NCI-H526 (cell line): Measurements from ENCODE around the gene CHST3.

Experiments used
- DNase-seq, 2 experiments: peaks; one replicate each; lab custom pipeline; 2025; lab: John Stamatoyannopoulos, UW

The CHST3 gene

DNA sequence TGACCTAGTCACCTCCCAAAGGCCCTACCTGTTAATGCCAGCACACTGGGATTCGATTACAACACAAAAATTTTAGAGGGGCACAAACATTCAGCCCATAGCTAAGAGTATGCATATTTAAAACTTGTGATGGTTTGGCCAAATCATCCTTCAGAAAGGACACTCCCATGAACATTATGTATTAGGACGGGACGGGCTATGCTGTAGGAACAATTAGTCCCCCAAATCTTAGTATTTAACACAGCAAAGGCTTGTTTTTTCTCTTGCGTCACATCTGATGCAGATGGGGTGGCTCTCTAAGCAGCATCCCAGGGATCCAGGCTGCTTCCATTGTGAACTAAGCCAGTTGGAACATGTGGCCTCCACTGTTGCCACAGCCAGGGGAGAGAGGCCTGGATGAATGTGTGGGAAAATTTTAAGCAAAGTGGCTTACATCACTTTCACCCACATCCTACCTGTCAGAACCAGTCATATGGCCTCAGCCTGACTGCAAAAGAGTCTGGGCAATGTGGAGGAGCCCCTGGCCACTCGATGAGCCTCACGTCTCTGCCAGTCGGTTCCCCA, 26.6 kb downstream of the CHST3 start:
- no peak for DNase-seq

GRCh38 chr10:71995449-71995848, 31.3 kb downstream of the CHST3 start:
- DNase-seq: no peak

GRCh38 chr10:71995887-71996575, 31.8 kb downstream of the CHST3 start:
- no peak for DNase-seq

GRCh38 chr10:71996592-71997371, 32.6 kb downstream of the CHST3 start:
- no peak for DNase-seq

- DNase-seq: no peak
Measured at GRCh38 chr10:71998119-71998839, 34.1 kb downstream of the CHST3 start.

DNA sequence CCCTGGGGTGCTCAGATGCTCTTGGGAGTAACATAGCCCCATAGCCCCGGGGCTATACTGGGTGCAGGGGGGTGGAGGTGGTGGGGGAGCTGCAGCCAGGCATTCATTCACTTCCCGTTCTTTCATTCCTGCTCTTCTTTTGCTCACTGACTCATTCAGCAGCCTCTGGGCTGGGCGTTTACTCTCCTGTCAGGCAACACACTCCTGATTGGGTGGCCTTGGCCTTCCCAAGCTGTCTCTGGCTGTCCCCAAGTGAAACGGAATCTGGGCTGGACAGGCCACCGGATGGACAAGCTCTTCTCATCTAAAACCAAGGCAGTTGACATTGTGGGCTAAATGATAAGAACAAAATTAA, 34.6 kb downstream of the CHST3 start:
- no peak for DNase-seq

- DNase-seq: no peak
Measured at GRCh38 chr10:71999360-72000072, 35.3 kb downstream of the CHST3 start.

DNA sequence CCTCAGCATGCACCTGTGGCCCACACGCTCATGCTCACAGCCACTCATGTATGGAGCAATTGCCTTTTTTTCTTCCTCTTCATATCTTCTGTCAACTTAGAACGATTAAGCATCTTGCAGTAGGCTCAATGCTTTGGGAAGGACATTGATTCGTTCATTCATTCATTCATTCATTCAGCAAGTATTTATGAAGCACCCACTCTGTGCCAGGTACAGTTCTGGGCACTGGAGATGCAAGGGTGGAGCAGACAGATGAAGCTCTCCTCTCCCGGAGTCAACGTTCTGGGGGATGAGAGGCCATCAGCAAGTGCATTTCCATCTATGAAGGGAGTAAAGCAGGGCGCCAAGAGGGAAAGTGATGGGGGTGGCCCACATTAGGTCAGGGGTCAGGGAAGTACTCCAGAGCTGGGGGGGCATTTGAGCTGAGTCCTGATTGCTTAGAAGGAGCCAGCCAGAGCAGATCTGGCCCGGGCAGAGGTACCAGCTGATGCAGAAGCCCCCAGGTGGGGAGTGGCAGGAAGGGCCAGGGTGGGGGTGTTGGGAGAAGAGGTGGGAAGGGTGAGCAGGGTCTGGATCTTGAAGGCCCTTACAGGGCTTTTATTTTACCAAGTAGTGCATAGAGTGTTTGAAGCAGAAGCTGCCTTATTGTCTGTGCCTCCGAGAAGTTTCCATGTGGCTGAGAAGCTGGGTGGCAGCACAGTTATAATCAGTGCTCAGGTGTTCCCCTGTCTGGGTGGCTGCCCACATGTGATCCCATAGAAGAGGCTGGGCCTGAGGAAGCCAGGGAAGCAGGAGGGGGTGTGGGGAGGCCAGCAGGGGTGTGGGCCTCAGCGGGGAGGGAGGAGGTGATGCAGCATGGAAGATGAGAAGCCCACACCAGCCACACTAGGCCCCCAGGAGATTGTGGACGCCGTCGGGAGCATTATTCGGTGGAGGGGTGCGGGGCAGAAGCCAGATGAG, 36.2 kb downstream of the CHST3 start:
- no peak for DNase-seq

GRCh38 chr10:72001033-72001395, 36.8 kb downstream of the CHST3 start:
- DNase-seq: no peak

DNA sequence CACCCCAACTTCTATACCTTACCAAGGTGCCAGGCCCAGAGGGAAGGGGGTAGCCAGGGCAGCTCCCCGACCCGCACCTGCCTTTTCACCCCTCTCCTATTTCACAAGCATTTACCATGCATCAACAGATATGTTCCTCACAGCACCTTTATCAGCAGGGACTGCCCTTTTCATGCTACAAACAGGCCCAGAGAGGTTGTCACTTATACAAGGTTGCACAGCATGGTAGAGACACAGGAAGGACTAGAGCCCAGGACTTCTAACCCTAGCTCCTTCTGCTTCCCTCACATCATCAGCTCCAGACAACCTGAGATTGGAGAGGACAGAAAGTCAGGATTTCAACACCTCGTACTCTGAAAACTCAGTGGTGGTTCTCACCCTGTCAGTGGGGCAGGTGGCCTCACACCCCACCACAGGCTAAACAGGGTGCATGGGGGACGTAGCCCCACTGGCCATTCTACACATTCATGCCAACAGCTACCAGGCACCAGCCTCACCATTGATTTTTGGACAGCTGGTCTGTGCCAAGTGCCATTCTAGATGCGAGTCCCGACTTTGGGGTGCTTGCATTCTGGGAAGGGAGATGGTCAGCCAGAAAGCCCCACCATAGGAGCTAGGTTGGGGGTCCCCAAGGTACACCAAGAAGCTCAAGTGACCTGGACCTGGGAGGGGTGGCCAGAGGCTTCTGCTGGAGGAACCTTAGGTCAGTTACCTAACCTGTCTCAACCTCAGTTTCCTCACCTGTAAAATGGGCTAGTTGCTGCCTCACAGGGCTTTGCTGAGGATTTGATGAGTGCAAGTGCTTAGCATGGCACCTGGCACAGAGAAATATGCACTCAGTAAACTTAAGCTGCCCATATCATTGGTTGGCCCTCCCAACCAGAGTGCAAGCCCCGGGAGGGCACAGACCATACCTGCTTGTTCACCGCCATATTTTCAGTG, 38.4 kb downstream of the CHST3 start:
- DNase-seq: no peak

- no peak for DNase-seq
Measured at GRCh38 chr10:72006026-72006425, 41.8 kb downstream of the CHST3 start.

DNA sequence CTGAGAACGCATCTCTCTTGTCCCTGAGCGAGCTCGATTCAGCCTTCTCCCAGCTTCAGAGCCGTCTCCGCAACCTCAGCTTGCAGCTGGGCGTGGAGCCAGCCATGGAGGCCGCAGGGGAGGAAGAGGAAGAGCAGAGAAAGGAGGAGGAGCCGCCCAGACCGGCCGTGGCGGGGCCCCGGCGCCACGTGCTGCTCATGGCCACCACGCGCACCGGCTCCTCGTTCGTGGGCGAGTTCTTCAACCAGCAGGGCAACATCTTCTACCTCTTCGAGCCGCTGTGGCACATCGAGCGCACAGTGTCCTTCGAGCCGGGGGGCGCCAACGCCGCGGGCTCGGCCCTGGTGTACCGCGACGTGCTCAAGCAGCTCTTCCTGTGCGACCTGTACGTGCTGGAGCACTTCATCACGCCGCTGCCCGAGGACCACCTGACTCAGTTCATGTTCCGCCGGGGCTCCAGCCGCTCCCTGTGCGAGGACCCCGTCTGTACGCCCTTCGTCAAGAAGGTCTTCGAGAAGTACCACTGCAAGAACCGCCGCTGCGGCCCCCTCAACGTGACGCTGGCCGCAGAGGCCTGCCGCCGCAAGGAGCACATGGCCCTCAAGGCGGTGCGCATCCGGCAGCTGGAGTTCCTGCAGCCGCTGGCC, 43.2 kb downstream of the CHST3 start:
- no peak for DNase-seq

DNA sequence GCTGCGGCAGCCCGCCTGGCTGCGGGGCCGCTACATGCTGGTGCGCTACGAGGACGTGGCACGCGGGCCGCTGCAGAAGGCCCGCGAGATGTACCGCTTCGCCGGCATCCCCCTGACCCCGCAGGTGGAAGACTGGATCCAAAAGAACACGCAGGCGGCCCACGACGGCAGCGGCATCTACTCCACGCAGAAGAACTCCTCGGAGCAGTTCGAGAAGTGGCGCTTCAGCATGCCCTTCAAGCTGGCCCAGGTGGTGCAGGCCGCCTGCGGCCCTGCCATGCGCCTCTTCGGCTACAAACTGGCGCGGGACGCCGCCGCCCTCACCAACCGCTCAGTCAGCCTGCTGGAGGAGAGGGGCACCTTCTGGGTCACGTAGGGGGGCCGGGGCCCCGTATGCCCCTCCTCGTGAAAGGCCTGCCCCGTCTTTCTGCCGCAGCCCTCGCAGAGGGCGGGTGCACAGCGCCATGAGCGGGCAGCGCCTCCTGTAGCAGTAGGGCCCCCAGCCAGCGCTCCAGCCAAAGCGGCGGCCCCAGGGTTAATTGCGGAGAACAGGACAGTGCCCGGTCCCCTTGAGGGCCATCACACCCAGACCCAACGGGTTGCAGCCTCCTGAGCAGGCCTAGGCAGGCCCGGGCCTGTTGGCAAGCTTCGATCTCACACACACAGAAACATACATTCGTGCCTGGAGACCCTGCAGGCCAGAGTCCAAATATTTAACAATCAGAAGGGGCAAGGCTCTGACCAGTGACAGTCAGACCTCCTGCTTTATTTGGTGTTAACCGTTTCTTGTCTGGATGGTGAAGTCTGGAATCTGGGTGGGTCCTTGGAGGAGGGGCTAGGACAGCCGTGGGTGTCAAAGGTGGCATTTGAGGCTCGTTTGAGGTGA, 44.1 kb downstream of the CHST3 start:
- peak in 1 of 2 experiments; percentile 47 for DNase-seq

GRCh38 chr10:72009051-72009424, 44.8 kb downstream of the CHST3 start:
- DNase-seq: no peak

DNA sequence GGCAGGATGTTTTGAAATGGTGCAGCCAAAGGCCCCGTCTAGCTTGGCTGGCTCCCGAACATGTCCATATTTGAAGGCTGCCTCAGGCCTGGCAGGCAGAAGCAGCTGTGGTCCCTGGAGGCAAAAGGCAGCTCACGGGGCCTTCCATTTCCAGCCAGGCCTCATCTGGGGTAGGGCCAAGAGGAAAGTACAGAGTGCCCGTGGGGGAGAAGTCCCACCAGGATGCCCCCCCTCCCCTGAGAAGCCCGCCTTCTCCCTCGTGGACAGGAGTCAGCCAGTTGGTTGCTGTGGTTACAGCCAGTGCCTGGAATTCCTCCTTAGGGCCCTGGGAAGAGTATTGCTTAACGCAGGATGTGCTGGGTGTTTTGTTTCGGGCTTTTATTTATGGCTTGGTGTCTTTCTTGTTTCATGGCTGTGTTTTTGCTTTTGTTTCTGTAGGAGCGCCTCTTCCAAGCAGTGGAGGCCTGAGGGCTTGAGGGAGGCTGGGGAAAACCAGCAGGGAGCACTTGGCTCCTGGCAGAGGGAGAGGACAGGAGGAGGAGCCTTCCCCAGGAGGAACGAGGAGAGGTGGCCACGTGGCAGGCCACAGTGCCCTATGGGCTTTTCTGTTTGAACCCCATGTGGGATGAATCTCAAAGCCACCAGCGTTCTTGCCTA, 45.4 kb downstream of the CHST3 start:
- peak in 1 of 2 experiments; percentile 30 for DNase-seq

- no peak for DNase-seq
Measured at GRCh38 chr10:72010234-72010973, 46.2 kb downstream of the CHST3 start.

DNA sequence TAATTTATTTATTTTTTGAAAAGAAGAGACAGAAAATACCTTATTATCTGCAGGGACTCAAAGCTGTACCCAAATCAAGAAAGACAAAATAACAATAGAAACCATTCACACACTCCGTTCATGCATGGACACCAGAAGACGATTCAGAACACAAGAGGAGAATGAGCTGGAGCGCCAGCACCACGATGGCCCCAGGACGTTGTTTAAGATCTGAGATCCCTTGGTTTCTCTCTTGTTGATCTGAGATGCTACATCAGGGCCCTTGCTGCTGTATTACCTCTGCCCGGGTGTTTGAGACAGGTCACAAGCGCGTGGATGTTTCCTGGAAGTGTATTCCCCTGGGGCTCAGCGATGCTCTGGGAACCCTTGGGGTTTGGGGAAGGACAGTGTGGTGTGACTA, 46.8 kb downstream of the CHST3 start:
- DNase-seq: no peak
